Suprapubic skin (tissue), 4 donors: ENCODE measurements around the gene BTBD2.

ENCODE experiments used
- CTCF ChIP-seq, 2 donors: fragments of 200-600 bp in 1 of 2; fragments of 450-650 bp in 1 of 2; sonication (generic) in 1 of 2; IDR thresholded peaks; one replicate each; pipeline ENCODE4 v1.5.1; 2016 to 2019; ENCODE audit warnings: antibody characterized with exemption in 2 of 2, mild to moderate bottlenecking in 1 of 2, moderate library complexity in 1 of 2
- EP300 ChIP-seq: sonication (generic); formaldehyde crosslinking; IDR thresholded peaks from one replicate; pipeline ENCODE4 v1.6.1; 2017; ENCODE audit warnings: antibody characterized with exemption
- POLR2A ChIP-seq, 2 donors: fragments of 450-650 bp; IDR thresholded peaks; one replicate each; pipeline ENCODE4 v1.6.1; 2017; ENCODE audit warnings: antibody characterized with exemption in 2 of 2, mild to moderate bottlenecking in 2 of 2, moderate library complexity in 2 of 2
- POLR2AphosphoS5 ChIP-seq, 3 donors: sonication (generic); formaldehyde crosslinking; IDR thresholded peaks; one replicate each; pipeline ENCODE4 v1.6.1; 2017; ENCODE audit warnings: antibody characterized with exemption in 3 of 3

- TF ChIP-seq POLR2A (IDR thresholded peaks at IDR 0.05) (no peak), CTCF (IDR thresholded peaks at IDR 0.05) (no peak), EP300 (no peak), POLR2AphosphoS5 (IDR thresholded peaks at IDR 0.05) (no peak)
These were observed 710 bp upstream of the BTBD2 start for GRCh38 chr19:2016041-2016807.
